Kidney epithelial cell (primary cell): ENCODE measurements around the gene GAD2. TPM values are rescaled to one million over a fixed set of nuclear protein-coding genes. Genes with fewer than 3 reads are reported as not detected.

Source experiments
- DNase-seq: peaks from one replicate; pipeline ENCODE4 v3.0.0-alpha.2; 2010; ENCODE audit warnings: low read depth
- H3K27me3 ChIP-seq: 2 replicates; pipeline ENCODE4 v1.6.0; 2011; ENCODE audit warnings: low read length; ENCODE audit not compliant: control insufficient read depth, insufficient read depth
- H3K36me3 ChIP-seq: 2 replicates; pipeline ENCODE4 v1.5.1; 2011; ENCODE audit warnings: low read length; ENCODE audit not compliant: control insufficient read depth, insufficient read depth
- H3K4me3 ChIP-seq: 2 replicates; pipeline ENCODE4 v1.5.1; 2011; ENCODE audit warnings: low read depth, mild to moderate bottlenecking, control low read depth, low read length
- total RNA-seq: library from RNA; depleted of rRNA; stranded (reverse); fragments of >200 nt; gene quantifications from 2 replicates; pipeline ENCODE4 v1.2.3, GENCODE V29; 2015
- TF ChIP-seq, protein P1 (sequence below): IDR thresholded peaks from 2 replicates; pipeline ENCODE4 v1.5.1; 2011; ENCODE audit warnings: mild to moderate bottlenecking, moderate library complexity, low read length, control low read depth, inconsistent platforms; ENCODE audit not compliant: insufficient read depth, poor library complexity, severe bottlenecking

Gene GAD2
- total RNA-seq, result not detected in 2 replicates

DNA sequence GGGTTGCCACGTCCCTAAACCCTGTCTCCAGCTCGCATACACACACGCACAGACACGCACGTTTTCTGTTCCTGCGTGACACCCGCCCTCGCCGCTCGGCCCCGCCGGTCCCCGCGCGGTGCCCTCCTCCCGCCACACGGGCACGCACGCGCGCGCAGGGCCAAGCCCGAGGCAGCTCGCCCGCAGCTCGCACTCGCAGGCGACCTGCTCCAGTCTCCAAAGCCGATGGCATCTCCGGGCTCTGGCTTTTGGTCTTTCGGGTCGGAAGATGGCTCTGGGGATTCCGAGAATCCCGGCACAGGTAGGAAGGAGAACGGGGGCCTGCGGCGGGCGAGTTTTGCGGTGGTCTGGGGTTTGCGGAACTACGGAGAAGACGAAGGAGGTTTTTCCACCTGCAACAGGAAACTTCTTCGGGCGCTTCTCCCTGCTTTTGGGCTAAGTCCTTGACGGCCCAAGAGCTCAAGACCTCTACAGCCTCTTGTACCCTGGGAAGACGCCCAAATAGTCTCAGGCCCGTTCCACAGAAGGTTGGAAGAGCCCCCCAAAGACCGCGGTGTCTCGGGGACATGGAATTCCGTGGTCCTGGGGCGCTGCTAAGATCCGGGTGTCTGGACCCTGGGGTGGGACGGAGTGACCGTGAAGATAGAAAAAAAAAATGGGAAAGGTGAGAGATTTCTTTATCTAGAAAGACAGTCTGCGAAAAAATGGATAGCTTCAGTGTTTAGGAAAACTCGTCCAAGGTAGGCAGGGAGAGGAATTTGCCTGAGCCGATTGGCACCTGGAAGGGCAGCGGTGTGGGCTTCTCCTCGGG, at the start of gene GAD2:
GAD2 (plus strand) TSS at position 190 of the 811 bp plus-strand sequence; CDS start at position 226, 36 bp downstream.
- Histone ChIP-seq H3K36me3 (no peaks in the 10 kb centered on the region), H3K27me3 (peaks cover 83% of the 10 kb centered on the region), H3K4me3 (no peak within 1 kb of the TSS)
- TF ChIP-seq, protein P1, sequence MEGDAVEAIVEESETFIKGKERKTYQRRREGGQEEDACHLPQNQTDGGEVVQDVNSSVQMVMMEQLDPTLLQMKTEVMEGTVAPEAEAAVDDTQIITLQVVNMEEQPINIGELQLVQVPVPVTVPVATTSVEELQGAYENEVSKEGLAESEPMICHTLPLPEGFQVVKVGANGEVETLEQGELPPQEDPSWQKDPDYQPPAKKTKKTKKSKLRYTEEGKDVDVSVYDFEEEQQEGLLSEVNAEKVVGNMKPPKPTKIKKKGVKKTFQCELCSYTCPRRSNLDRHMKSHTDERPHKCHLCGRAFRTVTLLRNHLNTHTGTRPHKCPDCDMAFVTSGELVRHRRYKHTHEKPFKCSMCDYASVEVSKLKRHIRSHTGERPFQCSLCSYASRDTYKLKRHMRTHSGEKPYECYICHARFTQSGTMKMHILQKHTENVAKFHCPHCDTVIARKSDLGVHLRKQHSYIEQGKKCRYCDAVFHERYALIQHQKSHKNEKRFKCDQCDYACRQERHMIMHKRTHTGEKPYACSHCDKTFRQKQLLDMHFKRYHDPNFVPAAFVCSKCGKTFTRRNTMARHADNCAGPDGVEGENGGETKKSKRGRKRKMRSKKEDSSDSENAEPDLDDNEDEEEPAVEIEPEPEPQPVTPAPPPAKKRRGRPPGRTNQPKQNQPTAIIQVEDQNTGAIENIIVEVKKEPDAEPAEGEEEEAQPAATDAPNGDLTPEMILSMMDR, result no peak
- no peak for DNase-seq

DNA sequence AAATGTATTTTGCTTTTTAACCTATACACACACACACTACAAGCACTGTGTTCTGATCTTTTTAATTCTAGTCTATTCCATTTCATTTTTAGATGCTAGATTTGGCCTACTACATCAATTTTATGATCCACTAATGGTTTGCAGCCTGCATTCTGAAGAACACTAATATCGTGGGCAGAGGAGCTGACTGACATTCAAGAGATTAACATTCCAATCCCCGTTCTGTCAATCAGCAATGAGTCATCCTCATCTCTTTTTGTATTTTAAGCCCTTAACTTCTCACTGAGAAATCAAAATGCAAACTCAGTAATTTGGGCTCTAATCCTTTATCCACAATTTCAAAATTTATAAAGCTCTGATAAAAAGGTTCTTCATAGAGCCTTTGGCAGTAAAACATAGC, 47.1 kb upstream of the GAD2 start:
- Histone ChIP-seq H3K4me3 (no peak overlapping the region), H3K27me3 (no peaks in the 10 kb centered on the region), H3K36me3 (no peaks in the 10 kb centered on the region)
- TF ChIP-seq, protein P1, result no peak
- no peak for DNase-seq

DNA sequence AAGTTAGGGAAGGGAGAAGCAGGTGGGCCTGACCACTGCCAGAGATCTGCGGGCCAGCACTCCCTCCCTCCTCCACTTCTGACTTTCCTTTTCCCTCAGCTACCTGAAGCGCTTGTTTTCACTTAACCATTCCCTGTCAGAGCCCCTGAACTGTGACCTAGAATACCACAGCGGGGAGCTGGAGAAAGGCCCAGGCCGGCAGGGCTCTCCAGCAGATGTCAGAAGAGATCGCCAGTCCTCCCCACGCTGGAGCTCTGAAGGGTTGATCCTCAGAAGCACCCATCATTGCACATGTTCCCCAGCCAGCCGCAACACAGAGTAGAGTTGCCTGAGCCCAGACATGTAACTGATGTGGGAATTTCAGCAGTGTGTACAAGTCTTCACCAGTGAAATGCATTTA, 44.4 kb upstream of the GAD2 start:
- DNase-seq, result no peak
- Histone ChIP-seq H3K4me3 (no peak overlapping the region), H3K36me3 (no peaks in the 10 kb centered on the region), H3K27me3 (no peaks in the 10 kb centered on the region)
- TF ChIP-seq, protein P1, result no peak

DNA sequence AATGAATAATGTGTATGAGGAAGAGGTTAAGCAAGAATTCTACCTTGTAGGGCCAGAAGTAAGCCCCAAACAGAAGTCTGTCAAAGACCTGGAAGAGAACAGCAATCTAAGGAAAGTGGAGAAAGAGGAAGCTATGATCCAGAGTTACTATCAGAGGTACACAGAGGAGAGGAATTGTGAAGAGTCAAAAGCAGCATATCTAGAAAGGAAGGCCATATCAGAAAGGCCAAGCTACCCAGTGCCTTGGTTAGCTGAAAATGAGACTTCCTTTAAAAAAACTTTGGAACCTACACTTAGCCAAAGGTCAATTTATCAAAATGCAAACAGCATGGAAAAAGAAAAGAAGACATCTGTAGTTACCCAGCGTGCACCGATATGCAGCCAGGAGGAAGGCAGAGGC, 42.7 kb upstream of the GAD2 start:
- no peak for DNase-seq
- TF ChIP-seq, protein P1, result no peak
- H3K4me3 ChIP-seq, result no peak overlapping the region
- no peaks in the 10 kb centered on the region for H3K36me3 ChIP-seq
- H3K27me3 ChIP-seq, result no peaks in the 10 kb centered on the region

DNA sequence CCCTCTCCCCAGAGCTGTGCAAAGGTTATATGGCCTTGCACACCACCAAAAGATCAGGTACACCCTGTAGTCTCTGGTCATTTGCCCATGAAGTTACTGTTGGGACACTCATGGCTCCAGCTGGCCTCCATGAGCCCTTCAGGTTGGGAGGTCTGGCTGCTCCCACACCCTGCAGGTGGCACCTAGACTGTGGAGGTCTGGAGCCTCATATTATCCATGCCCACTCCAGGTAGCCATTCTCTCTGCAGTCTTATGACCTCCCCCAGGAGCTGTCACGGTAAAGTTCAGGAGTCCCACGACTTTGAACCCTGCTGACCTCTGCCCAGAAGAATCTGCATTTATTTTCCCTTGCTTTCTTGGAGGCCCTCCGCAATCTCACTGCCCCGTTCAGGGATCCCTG, 39.2 kb upstream of the GAD2 start:
- TF ChIP-seq, protein P1, result no peak
- Histone ChIP-seq H3K36me3 (no peaks in the 10 kb centered on the region), H3K4me3 (no peak overlapping the region), H3K27me3 (no peaks in the 10 kb centered on the region)
- DNase-seq, result no peak

DNA sequence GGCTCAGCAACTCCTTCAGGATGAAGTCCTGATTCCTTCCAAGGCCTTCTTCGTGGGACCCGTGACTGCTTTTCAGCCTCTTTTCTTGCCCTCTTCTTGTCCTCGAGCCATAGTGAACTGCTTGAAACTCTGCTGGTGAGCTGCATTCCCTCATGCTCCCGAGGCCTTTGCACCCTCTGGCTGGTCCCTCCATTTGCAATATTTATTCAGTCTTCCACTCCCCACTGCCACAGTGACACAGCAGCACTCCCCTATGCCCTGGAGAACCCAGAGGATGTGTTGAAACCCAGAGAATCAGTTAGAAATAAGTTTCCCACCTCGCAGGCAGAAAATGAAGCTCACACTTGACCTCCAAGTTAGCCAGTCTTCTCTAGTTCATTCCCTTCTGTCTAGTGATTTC, 22.3 kb upstream of the GAD2 start:
- Histone ChIP-seq H3K36me3 (no peaks in the 10 kb centered on the region), H3K4me3 (no peak overlapping the region), H3K27me3 (no peaks in the 10 kb centered on the region)
- TF ChIP-seq, protein P1, result no peak
- DNase-seq, result no peak
